Endothelial cell of umbilical vein (primary cell): ENCODE data around the gene SYTL5. TPM values are rescaled to one million over a fixed set of nuclear protein-coding genes. Genes with fewer than 3 reads are reported as not detected.
A peak's percentile ranks its signal among the peaks of the same experiment; 100 is the strongest.
"Not testable (repeated sequence)": the region's sequence is repeated elsewhere in the genome, so short reads cannot be mapped to it uniquely, and the experiment has no call there.

Experiments
- BruUV-seq: library from RNA; stranded (reverse); fragments of 400-500 nt; replicated peaks from 2 replicates; lab custom pipeline; 2021; lab: Mats Ljungman, UMichigan
- CTCF ChIA-PET: fragments of 300-600, 350-600 bp; sonication (Branson Sonifier 250); formaldehyde crosslinking; loops from one replicate; lab custom pipeline; 2021; ENCODE audit warnings: antibody characterized with exemption, inconsistent platforms; lab: Charles Lee
- POLR2A ChIA-PET: fragments of 300-600, 350-600 bp; sonication (Branson Sonifier 250); formaldehyde crosslinking; loops from one replicate; lab custom pipeline; 2021; ENCODE audit warnings: antibody characterized with exemption, inconsistent platforms; lab: Charles Lee
- DNase-seq: peaks from one replicate; pipeline ENCODE4 v3.0.0-alpha.2; 2011; ENCODE audit warnings: low read depth, low spot score
- FAIRE-seq: peaks from 2 replicates; lab custom pipeline; 2011; peaks lifted over from hg19 to GRCh38; lab: Jason Lieb, UNC
- H2AFZ ChIP-seq: 2 replicates; pipeline ENCODE4 v1.6.0; 2012; ENCODE audit warnings: low read depth, low read length, control low read depth, inconsistent platforms
- H3K27ac ChIP-seq: 2 replicates; pipeline ENCODE4 v1.5.1; 2011; ENCODE audit warnings: low read depth, mild to moderate bottlenecking, control low read depth, low read length, moderate library complexity; ENCODE audit not compliant: insufficient read depth
- H3K27me3 ChIP-seq, 2 experiments: 2 replicates each; pipeline versions ENCODE4 v1.6.0 to v1.6.1; 2011; ENCODE audit warnings: low read length in 2 of 2, mixed read lengths in 1 of 2; ENCODE audit not compliant: control insufficient read depth in 2 of 2, insufficient read depth in 2 of 2
- H3K36me3 ChIP-seq, 2 experiments: 2 replicates in 1 of 2; 3 replicates in 1 of 2; pipeline ENCODE4 v1.5.1; 2011; ENCODE audit warnings: low read length in 2 of 2, mild to moderate bottlenecking in 1 of 2, moderate library complexity in 1 of 2; ENCODE audit not compliant: control insufficient read depth in 2 of 2, insufficient read depth in 2 of 2; ENCODE audit errors: extremely low read depth in 1 of 2
- H3K4me1 ChIP-seq: 3 replicates; pipeline ENCODE4 v1.5.1; 2011; ENCODE audit warnings: mild to moderate bottlenecking, low read length; ENCODE audit not compliant: control insufficient read depth, insufficient read depth; ENCODE audit errors: extremely low read depth
- H3K4me2 ChIP-seq: 2 replicates; pipeline ENCODE4 v1.6.1; 2011; ENCODE audit warnings: low read length, control low read depth, mixed read lengths; ENCODE audit not compliant: insufficient read depth
- H3K4me3 ChIP-seq, 3 experiments: fragments of 200-600 bp in 1 of 3; sonication (generic), shearing (Covaris generic) in 1 of 3; replicated peaks in 1 of 3; 2 replicates each; pipeline ENCODE4 v1.5.1; 2011 to 2016; ENCODE audit warnings: control low read depth in 3 of 3, low read length in 3 of 3, mild to moderate bottlenecking in 2 of 3, inconsistent platforms in 1 of 3, low read depth in 1 of 3, moderate library complexity in 1 of 3; ENCODE audit not compliant: insufficient read depth in 1 of 3
- H3K79me2 ChIP-seq: 2 replicates; pipeline ENCODE4 v1.6.0; 2012; ENCODE audit warnings: low read length, inconsistent platforms; ENCODE audit not compliant: control insufficient read depth, insufficient read depth
- H3K9ac ChIP-seq: replicated peaks from 2 replicates; pipeline ENCODE3; 2011; ENCODE audit warnings: low read length, control low read depth; ENCODE audit not compliant: insufficient read depth; ENCODE audit errors: extremely low read depth
- H3K9me1 ChIP-seq: replicated peaks from 3 replicates; pipeline ENCODE4 v1.6.0; 2011; ENCODE audit warnings: mild to moderate bottlenecking, low read length; ENCODE audit not compliant: control insufficient read depth, insufficient read depth; ENCODE audit errors: extremely low read depth
- H3K9me3 ChIP-seq: replicated peaks from 2 replicates; pipeline ENCODE4 v1.5.1; 2012; ENCODE audit warnings: low read length, inconsistent platforms; ENCODE audit not compliant: control insufficient read depth, insufficient read depth
- H4K20me1 ChIP-seq: replicated peaks from 2 replicates; pipeline ENCODE3; 2011; ENCODE audit warnings: mild to moderate bottlenecking, low read length; ENCODE audit not compliant: control insufficient read depth, insufficient read depth; ENCODE audit errors: extremely low read depth
- EZH2 ChIP-seq: IDR thresholded peaks from 2 replicates; pipeline ENCODE4 v1.6.1; 2012; ENCODE audit warnings: borderline replicate concordance, low read depth, mild to moderate bottlenecking, moderate library complexity, low read length, inconsistent platforms; ENCODE audit not compliant: severe bottlenecking
- FOS ChIP-seq: IDR thresholded peaks from 2 replicates; pipeline ENCODE4 v1.6.1; 2011; ENCODE audit warnings: mild to moderate bottlenecking, low read length, moderate library complexity, borderline replicate concordance; ENCODE audit not compliant: insufficient read depth
- GATA2 ChIP-seq: IDR thresholded peaks from 2 replicates; pipeline ENCODE4 v1.7.0; 2011; ENCODE audit warnings: low read depth, mild to moderate bottlenecking, moderate library complexity, mixed read lengths, low read length; ENCODE audit not compliant: insufficient read length, insufficient read depth
- JUN ChIP-seq: IDR thresholded peaks from 2 replicates; pipeline ENCODE4 v1.6.1; 2011; ENCODE audit warnings: borderline replicate concordance, low read depth; ENCODE audit not compliant: insufficient read length, insufficient read depth
- MYC ChIP-seq: IDR thresholded peaks from one replicate; pipeline ENCODE4 v1.6.1; 2011; ENCODE audit warnings: mild to moderate bottlenecking, low read depth, low read length
- POLR2A ChIP-seq: IDR thresholded peaks from 2 replicates; pipeline ENCODE4 v1.6.1; 2012; ENCODE audit warnings: low read depth, mild to moderate bottlenecking, control low read depth, low read length
- POLR2AphosphoS5 ChIP-seq: IDR thresholded peaks from 2 replicates; pipeline ENCODE4 v1.6.1; 2012; ENCODE audit warnings: low read depth, mild to moderate bottlenecking, control low read depth, low read length, moderate library complexity; ENCODE audit not compliant: insufficient read depth
- dilution Hi-C: fragments of 300-500 bp; cut with MboI; formaldehyde crosslinking; loops from one replicate; pipeline ENCODE4 v1.15.0; 2019; ENCODE audit warnings: low sequenced_read_pairs; ENCODE audit not compliant: extremely low pct_ligation_motif_present
- intact Hi-C: fragments of 100-400 bp; cut with micrococcal nuclease; formaldehyde crosslinking; loops from one replicate; pipeline ENCODE4 v1.10.0; 2022
- polyA plus RNA-seq, 4 experiments: library from polyadenylated mRNA; depleted of rRNA in 3 of 4; stranded (reverse) in 3 of 4; unstranded in 1 of 4; fragments of >200 nt; gene quantifications; 2 replicates each; pipeline versions ENCODE4 v1.2.1 to v1.2.3, GENCODE V29; 2011 to 2012; ENCODE audit warnings: missing spikeins in 1 of 4
- total RNA-seq: library from RNA; stranded (reverse); gene quantifications from 2 replicates; pipeline ENCODE4 v1.2.3, GENCODE V29; 2021
- TF ChIP-seq, protein P1 (sequence below): IDR thresholded peaks from 2 replicates; pipeline ENCODE4 v1.6.1; 2011; ENCODE audit not compliant: insufficient read depth, insufficient read length
- TF ChIP-seq, protein P2 (sequence below), 2 donors: IDR thresholded peaks; 1 replicate in 1 of 2; 2 replicates in 1 of 2; pipeline ENCODE4 v1.5.1; 2011; ENCODE audit warnings: low read length in 2 of 2, mild to moderate bottlenecking in 2 of 2, moderate library complexity in 2 of 2, control low read depth in 1 of 2, inconsistent platforms in 1 of 2, low read depth in 1 of 2; ENCODE audit not compliant: insufficient read depth in 1 of 2; ENCODE audit errors: extremely low read depth in 1 of 2

SYTL5 gene
- total and polyA plus RNA-seq, 2 donors (not counting 3 experiments of a cell fraction or from before 2014, with no cell fraction given), result 0.01 TPM; not detected in 1

DNA sequence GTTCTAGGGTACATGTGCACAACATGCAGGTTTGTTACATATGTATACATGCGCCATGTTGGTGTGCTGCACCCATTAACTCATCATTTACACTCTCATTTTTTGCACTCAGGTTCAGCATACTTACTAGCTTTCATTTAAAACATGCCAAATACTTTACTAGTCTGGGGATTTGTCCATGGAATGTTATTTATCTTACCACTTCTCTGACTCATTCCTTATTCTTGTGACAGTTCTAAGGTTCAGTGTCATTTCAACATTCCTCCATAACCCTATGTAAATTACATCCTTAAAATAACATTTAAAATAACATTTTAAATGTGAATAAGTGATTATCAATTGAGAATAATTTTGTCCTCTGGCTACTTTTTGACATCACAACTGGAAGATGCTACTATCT, 19.5 kb upstream of the SYTL5 start:
- Histone ChIP-seq H2AFZ (no peak overlapping the region), H3K4me2 (no peak overlapping the region), H3K4me1 (peaks cover 19% of the 10 kb centered on the region), H3K79me2 (no peaks in the 10 kb centered on the region), H3K9me3 (no peaks in the 10 kb centered on the region), H3K4me3 (no peak overlapping the region), H3K9me1 (no peaks in the 10 kb centered on the region), H3K9ac (no peak overlapping the region), H3K36me3 (no peaks in the 10 kb centered on the region), H3K27ac (peak overlapping the region; percentile 18), H4K20me1 (no peaks in the 10 kb centered on the region), H3K27me3 (no peaks in the 10 kb centered on the region)
- TF ChIP-seq EZH2, result no peak
- TF ChIP-seq FOS, result peak; percentile 9
- ChIA-PET POLR2A (no interaction called here), CTCF (interaction anchor here (0.6 kb wide), 1 partner anchor 180 kb away, joined by 3 read pairs; no protein-coding TSS in a partner anchor)
- dilution Hi-C loops, result no loop called here
- BruUV-seq, result no TSS peak
- DNase-seq, result peak; percentile 1
- FAIRE-seq, result no peak
- intact Hi-C loops, result no loop called here

DNA sequence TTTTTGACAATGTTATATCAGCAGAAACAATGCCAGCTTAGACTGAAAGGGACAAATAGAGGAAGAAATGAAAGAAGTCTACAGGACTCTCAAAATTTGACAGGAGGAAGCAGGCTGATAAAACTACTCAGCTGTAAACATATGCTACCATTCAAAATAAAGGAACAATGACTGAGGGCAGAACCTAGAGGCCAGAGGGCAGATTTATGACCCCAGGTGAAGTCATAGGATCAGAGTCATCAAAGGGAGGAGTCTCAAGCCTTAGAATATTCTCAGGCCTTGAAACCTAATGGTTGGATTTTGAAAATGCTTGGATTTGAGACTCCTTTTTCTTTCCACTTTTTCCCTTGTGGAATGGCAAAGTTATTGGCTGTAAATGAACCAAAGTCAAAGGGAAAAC, 17.0 kb upstream of the SYTL5 start:
- intact Hi-C loops (no loop called here), dilution Hi-C loops (no loop called here)
- BruUV-seq, result no TSS peak
- Histone ChIP-seq H3K36me3 (no peaks in the 10 kb centered on the region), H3K9me1 (no peaks in the 10 kb centered on the region), H3K27ac (no peak overlapping the region), H3K4me2 (no peak overlapping the region), H3K4me3 (no peak overlapping the region), H3K9ac (no peak overlapping the region), H4K20me1 (no peaks in the 10 kb centered on the region), H3K4me1 (peaks cover 19% of the 10 kb centered on the region), H2AFZ (no peak overlapping the region), H3K9me3 (no peaks in the 10 kb centered on the region), H3K27me3 (no peaks in the 10 kb centered on the region), H3K79me2 (no peaks in the 10 kb centered on the region)
- no peak for FAIRE-seq
- TF ChIP-seq FOS (no peak), POLR2AphosphoS5 (no peak), POLR2A (no peak), GATA2 (no peak), EZH2 (no peak), MYC (no peak), JUN (no peak)
- TF ChIP-seq, protein P1, sequence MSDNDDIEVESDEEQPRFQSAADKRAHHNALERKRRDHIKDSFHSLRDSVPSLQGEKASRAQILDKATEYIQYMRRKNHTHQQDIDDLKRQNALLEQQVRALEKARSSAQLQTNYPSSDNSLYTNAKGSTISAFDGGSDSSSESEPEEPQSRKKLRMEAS, result no peak
- TF ChIP-seq, protein P2, sequence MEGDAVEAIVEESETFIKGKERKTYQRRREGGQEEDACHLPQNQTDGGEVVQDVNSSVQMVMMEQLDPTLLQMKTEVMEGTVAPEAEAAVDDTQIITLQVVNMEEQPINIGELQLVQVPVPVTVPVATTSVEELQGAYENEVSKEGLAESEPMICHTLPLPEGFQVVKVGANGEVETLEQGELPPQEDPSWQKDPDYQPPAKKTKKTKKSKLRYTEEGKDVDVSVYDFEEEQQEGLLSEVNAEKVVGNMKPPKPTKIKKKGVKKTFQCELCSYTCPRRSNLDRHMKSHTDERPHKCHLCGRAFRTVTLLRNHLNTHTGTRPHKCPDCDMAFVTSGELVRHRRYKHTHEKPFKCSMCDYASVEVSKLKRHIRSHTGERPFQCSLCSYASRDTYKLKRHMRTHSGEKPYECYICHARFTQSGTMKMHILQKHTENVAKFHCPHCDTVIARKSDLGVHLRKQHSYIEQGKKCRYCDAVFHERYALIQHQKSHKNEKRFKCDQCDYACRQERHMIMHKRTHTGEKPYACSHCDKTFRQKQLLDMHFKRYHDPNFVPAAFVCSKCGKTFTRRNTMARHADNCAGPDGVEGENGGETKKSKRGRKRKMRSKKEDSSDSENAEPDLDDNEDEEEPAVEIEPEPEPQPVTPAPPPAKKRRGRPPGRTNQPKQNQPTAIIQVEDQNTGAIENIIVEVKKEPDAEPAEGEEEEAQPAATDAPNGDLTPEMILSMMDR (IDR thresholded peaks at IDR 0.05; ENCODE audit: extremely low read depth in 1 of 2, insufficient read depth in 1 of 2, low read depth in 1 of 2, low read length in 2 of 2), result no peak
- no peak for DNase-seq
- ChIA-PET CTCF (no interaction called here), POLR2A (no interaction called here)

DNA sequence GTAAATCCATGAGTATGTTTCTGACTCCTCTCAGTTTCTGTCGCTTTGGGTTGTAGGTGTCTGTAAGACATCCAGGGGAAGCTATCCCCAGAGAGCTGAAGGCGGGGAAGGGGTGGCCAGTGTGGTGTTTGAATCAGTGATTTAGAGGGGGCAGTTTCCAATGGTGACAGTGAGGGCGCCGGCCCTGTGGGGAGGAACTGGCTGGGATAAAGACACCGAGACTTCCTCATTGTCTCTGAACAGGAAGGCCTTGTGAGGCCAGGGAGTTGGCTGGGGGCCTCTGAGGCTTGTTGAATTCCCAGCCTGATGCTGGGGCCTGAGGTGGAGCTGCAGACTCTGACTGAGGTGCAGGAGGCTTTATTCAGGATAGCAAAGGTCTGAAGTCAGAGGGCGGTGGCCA, 15.1 kb upstream of the SYTL5 start:
- H3K27ac ChIP-seq, POLR2A ChIA-PET, DNase-seq, H2AFZ ChIP-seq, dilution Hi-C loops, H3K4me3 ChIP-seq, H3K4me2 ChIP-seq, CTCF ChIA-PET, H3K9me3 ChIP-seq, H4K20me1 ChIP-seq, BruUV-seq, H3K9ac ChIP-seq, H3K36me3 ChIP-seq, FAIRE-seq, H3K9me1 ChIP-seq, H3K79me2 ChIP-seq, H3K27me3 ChIP-seq: not testable (repeated sequence)
- intact Hi-C loops, result loop anchor here (5.0 kb wide), 1 partner anchor 644 kb away; the partner anchor contains the start of gene PRRG1
- H3K4me1 ChIP-seq, result peaks cover 19% of the 10 kb centered on the region
